ENCODE data around the gene SMIM35.
A peak's percentile ranks its signal among the peaks of the same experiment; 100 is the strongest.

Gene SMIM35

GRCh38 chr11:118000067-118000849 is 86.5 kb downstream of the SMIM35 start:
- no peak for DNase-seq

- DNase-seq: peak; percentile 5
These were observed 87.3 kb downstream of the SMIM35 start for GRCh38 chr11:117999354-117999993.

GRCh38 chr11:117998664-117999353 is 88.0 kb downstream of the SMIM35 start:
- peak; percentile 10 for DNase-seq

GRCh38 chr11:117997823-117998579 is 88.8 kb downstream of the SMIM35 start:
- peak; percentile 4 for DNase-seq

GRCh38 chr11:117997406-117997805 is 89.4 kb downstream of the SMIM35 start:
- peak; percentile 22 for DNase-seq

- DNase-seq: no peak
These were observed 90.7 kb downstream of the SMIM35 start for GRCh38 chr11:117996058-117996457.

- DNase-seq: no peak
These were observed 91.3 kb downstream of the SMIM35 start for GRCh38 chr11:117995472-117995871.

GRCh38 chr11:117993988-117994745 is 92.6 kb downstream of the SMIM35 start:
- no peak for DNase-seq

GRCh38 chr11:117992620-117993019 is 94.1 kb downstream of the SMIM35 start:
- no peak for DNase-seq

GRCh38 chr11:117992136-117992535 is 94.6 kb downstream of the SMIM35 start:
- no peak for DNase-seq

GRCh38 chr11:117989351-117990102 is 97.2 kb downstream of the SMIM35 start:
- no peak for DNase-seq

GRCh38 chr11:117986981-117987574 is 99.7 kb downstream of the SMIM35 start:
- DNase-seq: peak; percentile 56

- DNase-seq: peak; percentile 84
These were observed 100.5 kb downstream of the SMIM35 start, which contains the start of gene IL10RA for GRCh38 chr11:117985953-117986887. Gene IL10RA (plus strand): TSS chr11:117986394. CDS start chr11:117986468, 74 bp downstream.

- DNase-seq: no peak
These were observed 102.3 kb downstream of the SMIM35 start for GRCh38 chr11:117984476-117984875.

- no peak for DNase-seq
These were observed 103.6 kb downstream of the SMIM35 start for GRCh38 chr11:117983163-117983475.

- no peak for DNase-seq
These were observed 106.0 kb downstream of the SMIM35 start for GRCh38 chr11:117980720-117981119.

GRCh38 chr11:117980280-117980679 is 106.5 kb downstream of the SMIM35 start:
- no peak for DNase-seq

GRCh38 chr11:117979481-117980211 is 107.1 kb downstream of the SMIM35 start:
- DNase-seq: no peak

- no peak for DNase-seq
These were observed 107.8 kb downstream of the SMIM35 start for GRCh38 chr11:117978991-117979390.

Measured in activated CD8-positive, alpha-beta memory T cell treated with anti-CD3 and anti-CD28 coated beads, Interleukin-2, amount 50 U/mL, for 4 hours (primary cell).